Stimulated activated CD8-positive, alpha-beta memory T cell treated with anti-CD3 and anti-CD28 coated beads, Interleukin-7, amount 100 ng/mL, for 1 hour (primary cell): ENCODE results near the gene SASH3.
"Not testable (repeated sequence)": the region's sequence is repeated elsewhere in the genome, so short reads cannot be mapped to it uniquely, and the experiment has no call there.

Source experiments
- DNase-seq, 2 donors: peaks; one replicate each; pipeline ENCODE4 v3.0.0-alpha.2; 2020; ENCODE audit warnings: low read depth in 2 of 2

SASH3 gene

DNA sequence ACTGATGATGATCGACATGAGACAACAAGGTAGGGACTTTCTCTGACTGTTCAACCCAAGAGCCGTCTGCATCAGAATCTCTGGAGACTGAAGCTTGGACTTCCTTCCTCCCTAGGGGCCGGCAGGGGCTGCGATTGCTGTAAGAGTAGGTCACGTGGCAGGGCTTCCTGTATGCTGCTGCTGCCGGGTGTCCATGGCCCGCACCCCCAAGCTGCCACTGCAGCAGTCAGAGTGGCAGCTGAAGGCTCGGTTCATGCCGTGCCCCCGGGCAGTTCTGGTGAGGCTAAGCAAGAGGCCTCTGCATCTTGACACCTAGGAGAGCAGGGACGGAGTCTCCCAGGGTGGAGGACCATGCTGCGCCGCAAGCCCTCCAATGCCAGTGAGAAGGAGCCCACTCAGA lies at the start of gene SASH3:
Gene SASH3 (plus strand): TSS at position 203 of the 400 bp plus-strand sequence. CDS start 149 bp downstream, at position 352.
- no peak for DNase-seq

GRCh38 chrX:129731228-129731627 lies 48.5 kb upstream of the SASH3 start:
- DNase-seq, result no peak

DNA sequence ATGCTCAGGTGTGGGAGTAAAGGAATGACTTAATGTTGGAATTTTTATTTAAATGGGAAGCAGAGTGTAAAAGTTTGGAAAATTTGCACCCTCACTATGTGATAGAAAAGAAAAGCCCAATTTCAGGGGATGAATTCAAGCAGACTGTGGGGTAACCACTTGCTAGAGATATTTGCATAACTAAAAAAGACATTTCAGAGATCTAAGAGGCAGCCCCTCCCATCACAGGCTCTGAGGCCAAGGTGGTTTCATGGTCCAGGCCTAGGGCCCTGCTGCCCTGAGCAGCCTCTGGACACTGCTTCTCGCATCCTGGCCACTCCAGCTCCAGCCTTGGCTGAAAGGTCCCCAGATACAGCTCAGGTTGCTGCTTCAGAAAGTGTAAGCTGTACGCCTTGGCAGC lies 46.9 kb upstream of the SASH3 start:
- DNase-seq, result no peak

GRCh38 chrX:129733335-129733734 lies 46.4 kb upstream of the SASH3 start:
- DNase-seq, result no peak

GRCh38 chrX:129736491-129736890 lies 43.3 kb upstream of the SASH3 start:
- no peak for DNase-seq

- DNase-seq, result no peak
These were observed 41.8 kb upstream of the SASH3 start for GRCh38 chrX:129737916-129738315.

GRCh38 chrX:129738466-129739308 lies 41.1 kb upstream of the SASH3 start, which contains the start of gene XPNPEP2:
XPNPEP2 (plus strand) TSS chrX:129738979; CDS start chrX:129739214, 235 bp downstream.
- no peak for DNase-seq

GRCh38 chrX:129739578-129739977 lies 40.2 kb upstream of the SASH3 start:
- DNase-seq, result no peak

DNA sequence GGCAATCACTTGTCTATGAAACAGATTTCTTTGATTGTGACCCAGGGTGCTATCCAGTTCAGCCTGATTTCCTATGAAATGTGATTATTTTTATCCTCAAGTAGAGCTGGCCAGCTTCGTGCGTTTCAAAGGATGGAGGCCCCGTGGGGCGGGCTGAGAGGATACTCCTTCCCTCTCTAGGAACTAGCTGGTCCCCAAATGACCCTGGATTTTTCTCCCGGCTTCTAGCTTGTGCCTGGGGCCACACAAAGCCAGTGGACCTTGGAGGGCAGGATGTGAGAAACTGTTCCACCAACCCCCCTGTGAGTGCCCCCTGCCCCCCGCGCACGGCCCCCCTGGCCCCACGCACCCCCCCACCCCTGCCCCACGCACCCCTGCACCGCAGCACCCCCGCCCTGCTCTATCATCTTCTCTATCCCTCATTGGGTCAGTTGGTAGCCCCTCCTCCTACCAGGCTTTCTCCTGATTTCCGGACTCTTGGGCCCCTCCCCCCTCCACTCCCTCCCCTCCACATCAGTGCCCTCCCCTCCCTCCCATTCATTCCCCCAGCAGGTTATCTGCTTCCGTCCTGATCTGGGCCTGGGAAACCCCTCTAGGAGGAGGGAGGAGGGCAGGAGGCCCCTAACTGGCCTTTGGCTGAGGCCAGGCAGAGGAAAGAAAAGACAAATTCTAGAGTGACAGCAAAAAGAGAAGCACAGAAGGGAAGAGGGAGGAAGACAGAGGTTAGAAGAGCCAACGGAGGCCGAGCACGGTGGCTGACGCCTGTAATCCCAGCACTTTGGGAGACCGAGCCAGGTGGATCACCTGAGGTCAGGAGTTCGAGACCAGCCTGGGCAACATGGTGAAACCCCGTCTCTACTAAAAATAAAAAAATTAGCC lies 37.6 kb upstream of the SASH3 start:
- no peak for DNase-seq

DNA sequence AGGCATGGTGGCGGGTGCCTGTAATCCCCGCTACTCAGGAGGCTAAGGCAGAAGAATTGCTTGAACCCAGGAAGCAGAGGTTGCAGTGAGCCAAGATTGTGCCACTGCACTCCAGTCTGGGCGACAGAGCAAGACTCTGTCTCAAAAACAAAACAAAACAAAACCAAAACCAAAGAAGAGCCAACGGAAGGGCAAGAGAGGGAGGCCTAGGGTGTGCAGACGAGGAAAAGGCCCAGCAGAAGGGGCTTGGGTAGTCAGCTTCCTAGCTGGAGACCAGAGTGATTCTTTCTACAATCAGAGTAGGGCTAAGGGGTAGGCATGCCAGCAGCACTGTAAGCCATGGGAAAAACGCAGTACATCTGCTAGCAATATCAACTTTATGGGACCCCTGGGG lies 37.0 kb upstream of the SASH3 start:
- DNase-seq, result not testable (repeated sequence)

DNA sequence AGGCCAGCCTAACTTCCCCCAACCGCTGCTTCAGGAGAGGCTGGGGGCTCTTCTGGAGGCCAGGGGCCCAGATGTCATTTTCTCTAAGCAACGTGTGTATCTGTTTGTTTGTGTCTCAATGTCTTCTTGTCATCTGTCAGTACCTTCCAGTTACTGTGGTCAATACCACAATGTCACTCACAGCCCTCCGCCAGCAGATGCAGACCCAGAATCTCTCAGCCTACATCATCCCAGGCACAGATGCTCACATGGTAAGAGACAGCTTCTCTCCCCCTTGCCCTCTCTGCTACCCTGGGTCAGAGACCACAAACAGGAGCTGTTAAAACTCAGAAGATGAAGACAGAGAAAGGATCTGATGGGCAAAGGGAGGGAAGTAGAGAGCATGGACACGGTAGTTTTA lies 35.9 kb upstream of the SASH3 start:
- DNase-seq, result no peak

DNA sequence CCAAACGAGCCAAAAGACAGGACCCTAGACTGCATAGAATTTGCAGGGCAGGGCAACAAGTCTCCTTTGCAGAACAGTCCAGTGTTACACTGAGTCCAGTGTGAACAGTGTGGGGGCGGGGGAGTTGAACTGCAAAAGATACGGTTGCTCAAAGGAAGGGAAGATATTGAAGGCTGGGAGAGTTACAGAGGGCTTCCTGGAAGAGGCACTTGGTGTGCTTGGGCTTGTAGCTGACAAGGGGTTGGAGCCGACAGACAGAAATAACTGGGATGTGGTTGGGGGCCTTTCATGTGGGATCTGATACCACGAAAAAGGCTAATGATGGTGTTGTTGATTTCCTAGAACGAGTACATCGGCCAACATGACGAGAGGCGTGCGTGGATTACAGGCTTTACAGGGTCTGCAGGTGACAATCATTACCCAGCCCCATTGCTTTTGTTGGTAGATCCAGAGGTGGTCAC lies 34.9 kb upstream of the SASH3 start:
- DNase-seq, result no peak

GRCh38 chrX:129746557-129747470 lies 32.9 kb upstream of the SASH3 start:
- no peak for DNase-seq

GRCh38 chrX:129747533-129747932 lies 32.2 kb upstream of the SASH3 start:
- DNase-seq, result no peak

- DNase-seq, result no peak
These were observed 31.4 kb upstream of the SASH3 start for GRCh38 chrX:129748305-129748704.

DNA sequence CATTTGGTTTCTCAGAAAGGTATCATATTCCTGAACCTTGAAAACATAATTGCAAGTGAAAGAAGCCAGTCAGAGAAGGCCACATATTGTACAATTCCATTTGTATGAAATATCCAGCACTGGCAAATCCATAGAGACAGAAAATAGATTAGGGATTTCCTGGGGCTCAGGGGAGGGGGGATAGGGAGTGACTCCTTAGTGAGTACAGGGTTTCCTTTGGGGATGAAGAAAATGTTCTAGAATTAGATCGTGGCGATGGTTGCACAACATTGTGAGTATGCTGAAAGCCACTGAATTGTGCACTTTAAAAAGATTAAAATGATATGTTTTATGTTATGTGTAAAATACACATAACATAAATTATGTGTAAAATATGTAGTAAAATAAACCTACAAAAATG lies 30.7 kb upstream of the SASH3 start:
- no peak for DNase-seq

- DNase-seq, result no peak
These were observed 28.8 kb upstream of the SASH3 start for GRCh38 chrX:129750971-129751370.

DNA sequence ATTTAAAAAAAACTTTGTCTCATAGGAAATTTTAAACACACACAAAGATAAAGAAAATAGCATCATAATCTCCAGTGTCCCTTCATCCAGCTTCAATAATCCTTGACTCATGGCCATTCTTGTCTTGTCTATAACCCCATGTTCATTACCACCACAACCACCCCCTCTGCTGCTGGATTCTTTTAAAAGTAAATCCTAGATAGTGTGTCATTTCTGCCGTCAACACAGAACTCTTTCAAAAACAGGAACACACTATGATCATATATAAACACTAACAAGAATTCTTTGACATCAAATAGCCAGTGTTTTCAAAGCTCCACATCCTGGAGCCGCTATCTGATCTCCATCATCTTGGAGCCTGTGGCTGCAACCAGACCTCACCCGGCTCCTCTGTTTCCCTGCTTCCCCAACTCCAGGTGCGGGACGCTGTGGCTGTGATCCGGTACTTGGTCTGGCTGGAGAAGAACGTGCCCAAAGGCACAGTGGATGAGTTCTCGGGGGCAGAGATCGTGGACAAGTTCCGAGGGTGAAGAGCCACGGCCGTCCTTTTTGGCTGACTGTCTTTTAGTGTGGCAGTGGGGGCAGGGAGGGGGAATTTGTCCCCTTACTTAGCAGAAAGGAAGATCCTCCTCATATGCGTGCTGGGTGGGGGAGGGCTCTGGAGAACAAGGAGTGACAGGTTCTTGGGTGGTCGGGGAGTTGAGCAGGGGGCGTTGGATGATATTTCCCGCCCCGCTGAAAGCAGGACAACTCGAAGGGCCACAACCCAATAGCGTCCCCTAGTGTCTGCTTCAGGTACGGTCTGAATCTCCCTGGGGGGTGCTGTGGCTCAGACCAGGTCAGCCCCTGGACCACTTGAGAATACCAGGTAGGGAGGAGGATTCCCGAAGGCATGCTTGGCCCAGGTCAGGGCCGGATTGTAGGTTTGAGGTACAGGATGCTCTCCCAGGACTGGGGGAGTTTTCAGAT lies 25.4 kb upstream of the SASH3 start:
- DNase-seq, result no peak

DNA sequence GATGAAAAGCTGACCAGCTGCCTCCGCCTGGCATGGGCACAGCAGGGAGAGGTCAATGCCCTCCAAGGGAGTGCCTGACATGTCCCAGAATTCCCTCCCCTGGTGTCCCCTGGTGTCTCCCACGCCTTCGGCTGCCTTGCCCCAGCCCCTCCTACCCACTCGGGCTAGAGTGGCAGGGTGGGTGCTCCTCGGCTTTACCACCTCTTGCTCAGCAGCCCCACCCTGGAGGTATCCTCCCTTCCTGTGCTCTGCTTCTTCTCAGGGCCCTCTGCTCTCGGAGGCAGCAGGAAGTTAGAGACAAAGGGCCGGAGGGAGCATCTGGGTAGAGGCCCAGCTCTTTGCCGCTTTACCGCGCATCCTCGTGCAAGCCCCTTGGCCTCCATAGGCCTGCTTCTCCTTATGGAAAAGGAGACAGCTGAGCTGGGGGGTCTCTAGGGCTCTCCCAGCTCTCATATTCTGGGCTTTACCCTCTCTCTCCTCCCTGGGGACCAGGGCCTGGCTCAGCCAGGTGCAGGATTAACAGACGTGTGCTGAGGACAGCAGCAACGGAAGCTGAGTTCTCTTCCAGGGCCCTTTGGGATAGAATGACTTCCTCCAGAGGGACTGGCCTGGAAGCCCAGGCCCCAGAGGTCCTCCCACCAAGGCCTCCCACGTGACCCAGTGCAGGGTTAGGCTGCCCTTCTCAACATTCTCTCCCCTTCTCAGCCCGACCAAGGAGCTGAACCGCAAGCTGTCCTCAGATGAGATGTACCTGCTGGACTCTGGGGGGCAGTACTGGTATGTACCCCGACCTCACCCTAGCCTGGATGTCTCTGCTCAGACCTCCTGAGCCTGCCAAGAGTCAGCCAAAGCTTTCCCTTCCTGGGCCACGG lies 23.7 kb upstream of the SASH3 start:
- DNase-seq, result no peak
